ENCODE data around the gene LRBA.

Gene LRBA

GRCh38 chr4:150589157-150589556, 425.9 kb downstream of the LRBA start:
- CTCF ChIA-PET = interaction anchor here (1.0 to 1.5 kb wide), 2 partner anchors 10 to 17 kb away, joined by 3 to 4 read pairs; no protein-coding TSS in a partner anchor

GRCh38 chr4:150588316-150588715, 426.8 kb downstream of the LRBA start:
- H3K4me1 ChIP-seq (ENCODE audit: control extremely low read depth in 1 of 4, control insufficient read depth in 4 of 4, insufficient read depth in 4 of 4, low read length in 3 of 4) = no peaks in the 10 kb centered on the region
- ChIA-PET CTCF (interaction anchor here (1.0 to 1.5 kb wide), 2 partner anchors 9 to 18 kb away, joined by 3 to 4 read pairs; no protein-coding TSS in a partner anchor), POLR2A (interaction anchor here (0.6 kb wide), 1 partner anchor 269 kb away, joined by 3 read pairs; no protein-coding TSS in a partner anchor)
- H3K27me3 ChIP-seq (replicated peaks in 2 of 5; ENCODE audit: control insufficient read depth in 4 of 5, insufficient read depth in 5 of 5, low read length in 4 of 5) = no peaks in the 10 kb centered on the region
- no peak for DNase-seq
- no peak overlapping the region for H3K27ac ChIP-seq (ENCODE audit: insufficient read depth in 1 of 2, low read depth in 1 of 2, low read length in 2 of 2, poor library complexity in 1 of 2, severe bottlenecking in 2 of 2)
- no peak overlapping the region for H3K4me3 ChIP-seq (ENCODE audit: control insufficient read depth in 1 of 7, extremely low read depth in 1 of 7, insufficient read depth in 4 of 7, low read depth in 2 of 7, low read length in 6 of 7)
- H3K9me3 ChIP-seq (ENCODE audit: control extremely low read depth in 1 of 5, control insufficient read depth in 4 of 5, insufficient read depth in 2 of 5, low read depth in 1 of 5, low read length in 4 of 5) = peaks cover 0 to 8% (median 6%) of the 10 kb centered on the region in 5 experiments
- H3K36me3 ChIP-seq (ENCODE audit: control insufficient read depth in 4 of 4, insufficient read depth in 4 of 4, low read length in 3 of 4) = peaks cover 8 to 42% (median 14%) of the 10 kb centered on the region in 4 experiments
- WGBS (ENCODE audit: insufficient coverage) = no CpG with 5 or more reads among the region's 1 CpG

More at GRCh38 chr4:150589157-150589556, 425.9 kb downstream of the LRBA start:
- Histone ChIP-seq H3K4me3 (ENCODE audit: control insufficient read depth in 1 of 7, extremely low read depth in 1 of 7, insufficient read depth in 4 of 7, low read depth in 2 of 7, low read length in 6 of 7) (no peak overlapping the region), H3K4me1 (ENCODE audit: control extremely low read depth in 1 of 4, control insufficient read depth in 4 of 4, insufficient read depth in 4 of 4, low read length in 3 of 4) (no peaks in the 10 kb centered on the region), H3K27ac (ENCODE audit: insufficient read depth in 1 of 2, low read depth in 1 of 2, low read length in 2 of 2, poor library complexity in 1 of 2, severe bottlenecking in 2 of 2) (no peak overlapping the region), H3K9me3 (ENCODE audit: control extremely low read depth in 1 of 5, control insufficient read depth in 4 of 5, insufficient read depth in 2 of 5, low read depth in 1 of 5, low read length in 4 of 5) (peaks cover 0 to under 1% (median 0%) of the 10 kb centered on the region in 5 experiments), H3K27me3 (replicated peaks in 2 of 5; ENCODE audit: control insufficient read depth in 4 of 5, insufficient read depth in 5 of 5, low read length in 4 of 5) (no peaks in the 10 kb centered on the region), H3K36me3 (ENCODE audit: control insufficient read depth in 4 of 4, insufficient read depth in 4 of 4, low read length in 3 of 4) (peaks cover 3 to 33% (median 9%) of the 10 kb centered on the region in 4 experiments)
- POLR2A ChIA-PET = no interaction called here
- DNase-seq = no peak
- 100% methylated on average over 2 of the region's 2 CpGs for WGBS (ENCODE audit: insufficient coverage)

- CTCF ChIA-PET = no interaction called here
- H3K4me3 ChIP-seq (ENCODE audit: control insufficient read depth in 1 of 7, extremely low read depth in 1 of 7, insufficient read depth in 4 of 7, low read depth in 2 of 7, low read length in 6 of 7) = no peak overlapping the region
These were observed 428.8 kb downstream of the LRBA start for GRCh38 chr4:150586162-150586810.

GRCh38 chr4:150585611-150586010, 429.5 kb downstream of the LRBA start:
- Histone ChIP-seq H3K4me1 (ENCODE audit: control extremely low read depth in 1 of 4, control insufficient read depth in 4 of 4, insufficient read depth in 4 of 4, low read length in 3 of 4) (no peaks in the 10 kb centered on the region), H3K36me3 (ENCODE audit: control insufficient read depth in 4 of 4, insufficient read depth in 4 of 4, low read length in 3 of 4) (peaks cover 3 to 64% (median 31%) of the 10 kb centered on the region in 4 experiments), H3K9me3 (ENCODE audit: control extremely low read depth in 1 of 5, control insufficient read depth in 4 of 5, insufficient read depth in 2 of 5, low read depth in 1 of 5, low read length in 4 of 5) (peaks cover 0 to 22% (median 15%) of the 10 kb centered on the region in 5 experiments), H3K27ac (ENCODE audit: insufficient read depth in 1 of 2, low read depth in 1 of 2, low read length in 2 of 2, poor library complexity in 1 of 2, severe bottlenecking in 2 of 2) (no peak overlapping the region), H3K27me3 (replicated peaks in 2 of 5; ENCODE audit: control insufficient read depth in 4 of 5, insufficient read depth in 5 of 5, low read length in 4 of 5) (no peaks in the 10 kb centered on the region), H3K4me3 (ENCODE audit: control insufficient read depth in 1 of 7, extremely low read depth in 1 of 7, insufficient read depth in 4 of 7, low read depth in 2 of 7, low read length in 6 of 7) (no peak overlapping the region)
- POLR2A ChIA-PET = no interaction called here
- no peak for DNase-seq
- WGBS (ENCODE audit: insufficient coverage) = no CpG with 5 or more reads among the region's 1 CpG
- CTCF ChIA-PET = no interaction called here

More at GRCh38 chr4:150586162-150586810, 428.8 kb downstream of the LRBA start:
- H3K9me3 ChIP-seq (ENCODE audit: control extremely low read depth in 1 of 5, control insufficient read depth in 4 of 5, insufficient read depth in 2 of 5, low read depth in 1 of 5, low read length in 4 of 5) = peaks cover 0 to 20% (median 15%) of the 10 kb centered on the region in 5 experiments
- H3K4me1 ChIP-seq (ENCODE audit: control extremely low read depth in 1 of 4, control insufficient read depth in 4 of 4, insufficient read depth in 4 of 4, low read length in 3 of 4) = no peaks in the 10 kb centered on the region
- POLR2A ChIA-PET = no interaction called here
- H3K27ac ChIP-seq (ENCODE audit: insufficient read depth in 1 of 2, low read depth in 1 of 2, low read length in 2 of 2, poor library complexity in 1 of 2, severe bottlenecking in 2 of 2) = no peak overlapping the region
- peaks cover 6 to 60% (median 31%) of the 10 kb centered on the region in 4 experiments for H3K36me3 ChIP-seq (ENCODE audit: control insufficient read depth in 4 of 4, insufficient read depth in 4 of 4, low read length in 3 of 4)
- H3K27me3 ChIP-seq (replicated peaks in 2 of 5; ENCODE audit: control insufficient read depth in 4 of 5, insufficient read depth in 5 of 5, low read length in 4 of 5) = no peaks in the 10 kb centered on the region
- no peak for DNase-seq

GRCh38 chr4:150584111-150584915, 430.8 kb downstream of the LRBA start:
- peaks cover 0 to 26% (median 15%) of the 10 kb centered on the region in 5 experiments for H3K9me3 ChIP-seq (ENCODE audit: control extremely low read depth in 1 of 5, control insufficient read depth in 4 of 5, insufficient read depth in 2 of 5, low read depth in 1 of 5, low read length in 4 of 5)
- no peak overlapping the region for H3K27ac ChIP-seq (ENCODE audit: insufficient read depth in 1 of 2, low read depth in 1 of 2, low read length in 2 of 2, poor library complexity in 1 of 2, severe bottlenecking in 2 of 2)
- H3K4me1 ChIP-seq (ENCODE audit: control extremely low read depth in 1 of 4, control insufficient read depth in 4 of 4, insufficient read depth in 4 of 4, low read length in 3 of 4) = no peaks in the 10 kb centered on the region
- H3K27me3 ChIP-seq (replicated peaks in 2 of 5; ENCODE audit: control insufficient read depth in 4 of 5, insufficient read depth in 5 of 5, low read length in 4 of 5) = no peaks in the 10 kb centered on the region
- H3K36me3 ChIP-seq (ENCODE audit: control insufficient read depth in 4 of 4, insufficient read depth in 4 of 4, low read length in 3 of 4) = peaks cover 3 to 66% (median 27%) of the 10 kb centered on the region in 4 experiments
- ChIA-PET POLR2A (no interaction called here), CTCF (interaction anchor here (0.6 kb wide), 1 partner anchor 235 kb away, joined by 4 read pairs; no protein-coding TSS in a partner anchor)
- no peak overlapping the region for H3K4me3 ChIP-seq (ENCODE audit: control insufficient read depth in 1 of 7, extremely low read depth in 1 of 7, insufficient read depth in 4 of 7, low read depth in 2 of 7, low read length in 6 of 7)
- WGBS (ENCODE audit: insufficient coverage) = 95% methylated on average over 4 of the region's 11 CpGs
- DNase-seq = no peak

DNA sequence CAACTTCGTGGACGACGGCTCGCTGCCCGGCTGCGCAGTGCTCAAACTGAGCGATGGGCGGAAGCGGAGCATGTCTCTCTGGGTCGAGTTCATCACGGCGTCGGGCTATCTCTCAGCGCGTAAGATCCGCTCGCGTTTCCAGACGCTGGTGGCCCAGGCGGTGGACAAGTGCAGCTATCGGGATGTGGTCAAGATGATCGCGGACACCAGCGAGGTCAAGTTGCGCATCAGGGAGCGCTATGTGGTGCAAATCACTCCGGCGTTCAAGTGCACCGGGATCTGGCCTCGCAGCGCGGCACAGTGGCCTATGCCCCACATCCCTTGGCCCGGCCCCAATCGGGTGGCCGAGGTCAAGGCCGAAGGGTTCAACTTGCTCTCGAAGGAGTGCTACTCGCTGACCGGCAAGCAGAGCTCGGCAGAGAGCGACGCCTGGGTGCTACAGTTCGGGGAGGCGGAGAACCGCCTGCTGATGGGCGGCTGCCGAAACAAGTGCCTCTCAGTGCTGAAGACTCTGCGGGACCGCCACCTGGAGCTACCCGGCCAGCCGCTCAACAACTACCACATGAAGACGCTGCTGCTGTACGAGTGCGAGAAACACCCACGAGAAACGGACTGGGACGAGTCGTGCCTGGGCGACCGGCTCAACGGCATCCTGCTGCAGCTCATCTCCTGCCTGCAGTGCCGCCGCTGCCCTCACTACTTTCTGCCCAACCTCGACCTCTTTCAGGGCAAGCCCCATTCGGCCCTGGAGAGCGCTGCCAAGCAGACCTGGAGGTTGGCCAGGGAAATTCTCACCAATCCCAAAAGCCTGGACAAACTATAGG, 431.6 kb downstream of the LRBA start:
- Histone ChIP-seq H3K9me3 (ENCODE audit: control extremely low read depth in 1 of 5, control insufficient read depth in 4 of 5, insufficient read depth in 2 of 5, low read depth in 1 of 5, low read length in 4 of 5) (peaks cover 0 to 26% (median 15%) of the 10 kb centered on the region in 5 experiments), H3K36me3 (ENCODE audit: control insufficient read depth in 4 of 4, insufficient read depth in 4 of 4, low read length in 3 of 4) (peaks cover 3 to 61% (median 28%) of the 10 kb centered on the region in 4 experiments), H3K4me1 (ENCODE audit: control extremely low read depth in 1 of 4, control insufficient read depth in 4 of 4, insufficient read depth in 4 of 4, low read length in 3 of 4) (no peaks in the 10 kb centered on the region), H3K4me3 (ENCODE audit: control insufficient read depth in 1 of 7, extremely low read depth in 1 of 7, insufficient read depth in 4 of 7, low read depth in 2 of 7, low read length in 6 of 7) (no peak overlapping the region), H3K27me3 (replicated peaks in 2 of 5; ENCODE audit: control insufficient read depth in 4 of 5, insufficient read depth in 5 of 5, low read length in 4 of 5) (no peaks in the 10 kb centered on the region), H3K27ac (ENCODE audit: insufficient read depth in 1 of 2, low read depth in 1 of 2, low read length in 2 of 2, poor library complexity in 1 of 2, severe bottlenecking in 2 of 2) (no peak overlapping the region)
- ChIA-PET CTCF (interaction anchor here (1.4 kb wide), 1 partner anchor 12 kb away, joined by 3 read pairs; no protein-coding TSS in a partner anchor), POLR2A (no interaction called here)
- WGBS (ENCODE audit: insufficient coverage) = 97% methylated on average over 65 of the region's 66 CpGs
- no peak for DNase-seq

All from common myeloid progenitor, CD34-positive (primary cell).